Measurements from ENCODE around the gene CELA2A. TPM values are rescaled to one million over a fixed set of nuclear protein-coding genes. Genes with fewer than 3 reads are reported as not detected.

CELA2A gene
- polyA plus RNA-seq, 1 of the 3 experiments (the other 2 are of a cell fraction) = not detected

GRCh38 chr1:15418806-15419515 lies 37.6 kb upstream of the CELA2A start:
- H3K9me3 ChIP-seq = no peaks in the 10 kb centered on the region
- TF ChIP-seq FOXJ3 (CRISPR knock-in tag; IDR thresholded peaks at IDR 0.05) = no peak
- TF ChIP-seq CHD2 (IDR thresholded peaks at IDR 0.05; ENCODE audit: low read length, partially characterized antibody) = no peak
- TF ChIP-seq, protein P1, sequence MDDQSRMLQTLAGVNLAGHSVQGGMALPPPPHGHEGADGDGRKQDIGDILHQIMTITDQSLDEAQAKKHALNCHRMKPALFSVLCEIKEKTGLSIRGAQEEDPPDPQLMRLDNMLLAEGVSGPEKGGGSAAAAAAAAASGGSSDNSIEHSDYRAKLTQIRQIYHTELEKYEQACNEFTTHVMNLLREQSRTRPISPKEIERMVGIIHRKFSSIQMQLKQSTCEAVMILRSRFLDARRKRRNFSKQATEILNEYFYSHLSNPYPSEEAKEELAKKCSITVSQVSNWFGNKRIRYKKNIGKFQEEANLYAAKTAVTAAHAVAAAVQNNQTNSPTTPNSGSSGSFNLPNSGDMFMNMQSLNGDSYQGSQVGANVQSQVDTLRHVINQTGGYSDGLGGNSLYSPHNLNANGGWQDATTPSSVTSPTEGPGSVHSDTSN (IDR thresholded peaks at IDR 0.05) = peak; percentile 40; the same call in 1 of the 2 replicates
- TF ChIP-seq FOXM1 (IDR thresholded peaks at IDR 0.05; ENCODE audit: low read depth) = no peak
- TF ChIP-seq NFIC (IDR thresholded peaks at IDR 0.05; ENCODE audit: borderline replicate concordance) = peak; percentile 75
- TF ChIP-seq TCF12 (IDR thresholded peaks at IDR 0.05) = peak; percentile 26; the same call in 1 of the 2 replicates
- peaks cover 0 to 14% of the 10 kb centered on the region in 2 experiments for H3K36me3 ChIP-seq (replicated peaks in 1 of 2; ENCODE audit: control insufficient read depth in 1 of 2, insufficient read depth in 2 of 2, low read length in 1 of 2)
- peaks cover 86% of the 10 kb centered on the region for H3K79me2 ChIP-seq (ENCODE audit: insufficient read depth)
- ChIA-PET CTCF (interaction anchor here (1.5 to 14.9 kb wide), 2 partner anchors 12 to 98 kb away, joined by 10 to 311 read pairs; no protein-coding TSS in a partner anchor), POLR2A (no interaction called here)
- no peak overlapping the region for H3K27ac ChIP-seq (ENCODE audit: low read depth in 2 of 2, low read length in 1 of 2)
- H3K4me3 ChIP-seq (ENCODE audit: low read depth in 2 of 2, low read length in 1 of 2) = no peak overlapping the region
- H3K27me3 ChIP-seq (ENCODE audit: insufficient read depth) = no peaks in the 10 kb centered on the region
- WGBS (ENCODE audit: low lambda C conversion rate) = 61% methylated on average over 14 of the region's 18 CpGs
- no peak overlapping the region; the same call in 1 of the 2 replicates for H3K4me2 ChIP-seq
- DNase-seq = no peak
- peaks cover 27% of the 10 kb centered on the region for H4K20me1 ChIP-seq (ENCODE audit: insufficient read depth)
- peaks cover 28% of the 10 kb centered on the region for H3F3A ChIP-seq (replicated peaks; ENCODE audit: insufficient read depth)
- no peaks in the 10 kb centered on the region for H3K9me2 ChIP-seq
- H2AFZ ChIP-seq (ENCODE audit: low read depth) = no peak overlapping the region
- no peak overlapping the region for H3K9ac ChIP-seq
- peaks cover 15 to 28% of the 10 kb centered on the region in 2 experiments; a peak in 3 of 4 replicates for H3K4me1 ChIP-seq (ENCODE audit: control insufficient read depth in 1 of 2, insufficient read depth in 2 of 2, low read depth in 1 of 2, low read length in 1 of 2)

GRCh38 chr1:15420853-15421465 lies 35.6 kb upstream of the CELA2A start:
- peaks cover 16% of the 10 kb centered on the region for H3F3A ChIP-seq (replicated peaks; ENCODE audit: insufficient read depth)
- 89% methylated on average over 8 of the region's 8 CpGs for WGBS (ENCODE audit: low lambda C conversion rate)
- CTCF ChIA-PET = interaction anchor here (1.0 to 14.9 kb wide), 6 partner anchors 9 to 100 kb away, joined by 3 to 311 read pairs (median 5); no protein-coding TSS in a partner anchor
- no peak overlapping the region for H3K9ac ChIP-seq
- peaks cover 76% of the 10 kb centered on the region for H3K79me2 ChIP-seq (ENCODE audit: insufficient read depth)
- DNase-seq = no peak
- H3K9me2 ChIP-seq = no peaks in the 10 kb centered on the region
- H2AFZ ChIP-seq (ENCODE audit: low read depth) = no peak overlapping the region
- H3K9me3 ChIP-seq = no peaks in the 10 kb centered on the region
- TF ChIP-seq RFX5 (IDR thresholded peaks at IDR 0.05; ENCODE audit: low read length) = no peak
- peaks cover 14 to 27% of the 10 kb centered on the region in 2 experiments; a peak in 3 of 4 replicates for H3K4me1 ChIP-seq (ENCODE audit: control insufficient read depth in 1 of 2, insufficient read depth in 2 of 2, low read depth in 1 of 2, low read length in 1 of 2)
- H3K36me3 ChIP-seq (replicated peaks in 1 of 2; ENCODE audit: control insufficient read depth in 1 of 2, insufficient read depth in 2 of 2, low read length in 1 of 2) = peaks cover 0 to 9% of the 10 kb centered on the region in 2 experiments
- no peak overlapping the region for H3K27ac ChIP-seq (ENCODE audit: low read depth in 2 of 2, low read length in 1 of 2)
- H3K27me3 ChIP-seq (ENCODE audit: insufficient read depth) = no peaks in the 10 kb centered on the region
- no peak overlapping the region for H3K4me3 ChIP-seq (ENCODE audit: low read depth in 2 of 2, low read length in 1 of 2)
- POLR2A ChIA-PET = no interaction called here
- H4K20me1 ChIP-seq (ENCODE audit: insufficient read depth) = peaks cover 30% of the 10 kb centered on the region; the same call in 1 of the 2 replicates
- H3K4me2 ChIP-seq = no peak overlapping the region

- TF ChIP-seq IRF3 (IDR thresholded peaks at IDR 0.05; ENCODE audit: low read depth, low read length) = no peak
- TF ChIP-seq, protein P2, sequence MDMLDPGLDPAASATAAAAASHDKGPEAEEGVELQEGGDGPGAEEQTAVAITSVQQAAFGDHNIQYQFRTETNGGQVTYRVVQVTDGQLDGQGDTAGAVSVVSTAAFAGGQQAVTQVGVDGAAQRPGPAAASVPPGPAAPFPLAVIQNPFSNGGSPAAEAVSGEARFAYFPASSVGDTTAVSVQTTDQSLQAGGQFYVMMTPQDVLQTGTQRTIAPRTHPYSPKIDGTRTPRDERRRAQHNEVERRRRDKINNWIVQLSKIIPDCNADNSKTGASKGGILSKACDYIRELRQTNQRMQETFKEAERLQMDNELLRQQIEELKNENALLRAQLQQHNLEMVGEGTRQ (IDR thresholded peaks at IDR 0.05; ENCODE audit: borderline replicate concordance, low read depth, low read length) = no peak
- TF ChIP-seq, protein P1 (IDR thresholded peaks at IDR 0.05) = no peak
- no peak for TF ChIP-seq MXI1 (IDR thresholded peaks at IDR 0.05; ENCODE audit: low read depth, low read length)
- TF ChIP-seq EP300 (IDR thresholded peaks at IDR 0.05; ENCODE audit: borderline replicate concordance in 1 of 2, low read depth in 1 of 2, low read length in 1 of 2) = no peak
- TF ChIP-seq JUND (IDR thresholded peaks at IDR 0.05) = no peak
- TF ChIP-seq FOXM1 (IDR thresholded peaks at IDR 0.05; ENCODE audit: low read depth) = no peak
- TF ChIP-seq ELF1 (IDR thresholded peaks at IDR 0.05) = no peak
- no peak for TF ChIP-seq TAF1 (IDR thresholded peaks at IDR 0.05; ENCODE audit: borderline replicate concordance, low read depth, low read length)
- no peak for TF ChIP-seq NFIC (IDR thresholded peaks at IDR 0.05; ENCODE audit: borderline replicate concordance)
- TF ChIP-seq GATA2 (CRISPR knock-in tag; IDR thresholded peaks at IDR 0.05) = no peak
- TF ChIP-seq TCF12 (IDR thresholded peaks at IDR 0.05) = no peak
- TF ChIP-seq RFX5 (IDR thresholded peaks at IDR 0.05; ENCODE audit: low read length) = no peak
- H3K36me3 ChIP-seq (replicated peaks in 1 of 2; ENCODE audit: control insufficient read depth in 1 of 2, insufficient read depth in 2 of 2, low read length in 1 of 2) = peaks cover 4 to 9% of the 10 kb centered on the region in 2 experiments
- H3K4me2 ChIP-seq = no peak overlapping the region
- no peak overlapping the region for H2AFZ ChIP-seq (ENCODE audit: low read depth)
- no peaks in the 10 kb centered on the region for H3K27me3 ChIP-seq (ENCODE audit: insufficient read depth)
- no peaks in the 10 kb centered on the region for H3F3A ChIP-seq (replicated peaks; ENCODE audit: insufficient read depth)
- H3K79me2 ChIP-seq (ENCODE audit: insufficient read depth) = peaks cover 60% of the 10 kb centered on the region
- 100% methylated on average over 3 of the region's 8 CpGs for WGBS (ENCODE audit: low lambda C conversion rate)
- peaks cover 6 to 9% of the 10 kb centered on the region in 2 experiments; a peak in 2 of 4 replicates for H3K4me1 ChIP-seq (ENCODE audit: control insufficient read depth in 1 of 2, insufficient read depth in 2 of 2, low read depth in 1 of 2, low read length in 1 of 2)
- no peak overlapping the region for H3K9ac ChIP-seq
- no peaks in the 10 kb centered on the region for H3K9me2 ChIP-seq
- H3K27ac ChIP-seq (ENCODE audit: low read depth in 2 of 2, low read length in 1 of 2) = no peak overlapping the region
- DNase-seq = no peak
- H4K20me1 ChIP-seq (ENCODE audit: insufficient read depth) = peaks cover 27% of the 10 kb centered on the region; the same call in 1 of the 2 replicates
- no peak overlapping the region for H3K4me3 ChIP-seq (ENCODE audit: low read depth in 2 of 2, low read length in 1 of 2)
- ChIA-PET CTCF (interaction anchor here (0.7 to 14.9 kb wide), 4 partner anchors 9 to 118 kb away, joined by 3 to 311 read pairs (median 16); no protein-coding TSS in a partner anchor), POLR2A (no interaction called here)
- no peaks in the 10 kb centered on the region for H3K9me3 ChIP-seq
Observed at GRCh38 chr1:15422871-15423270, 33.7 kb upstream of the CELA2A start.

All from SK-N-SH (cell line).